Measurements from ENCODE around the gene BTG3.

BTG3 gene

DNA sequence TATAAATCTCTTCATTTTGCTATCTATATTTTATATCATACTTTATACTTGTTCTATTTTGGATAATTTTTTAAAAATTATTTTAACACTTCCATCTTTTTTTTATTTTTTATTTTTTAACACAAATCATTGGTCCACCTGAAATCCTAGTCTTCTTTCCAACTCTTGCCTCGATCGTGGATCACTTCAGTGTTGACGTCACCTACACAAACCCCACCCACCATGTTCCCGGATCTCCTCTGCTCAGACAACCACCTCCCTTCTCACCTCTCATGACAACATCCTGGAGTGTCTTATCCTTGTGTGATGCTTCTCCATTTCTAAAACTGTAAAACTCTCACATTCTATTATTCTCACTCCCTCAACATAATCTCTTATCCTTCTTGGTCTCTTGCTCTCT lies 34.1 kb upstream of the BTG3 start:
- Histone ChIP-seq H3K4me2 (ENCODE audit: low read length) (no peak overlapping the region), H3K79me1 (ENCODE audit: low read length) (no peaks in the 10 kb centered on the region), H3K27me3 (ENCODE audit: insufficient read depth, low read length, poor library complexity) (no peaks in the 10 kb centered on the region), H3K4ac (ENCODE audit: low read depth, low read length) (no peak overlapping the region), H3K27ac (ENCODE audit: low read depth, low read length) (no peak overlapping the region), H2BK120ac (ENCODE audit: low read depth, low read length) (no peak overlapping the region), H2BK5ac (ENCODE audit: low read length) (no peak overlapping the region), H4K8ac (ENCODE audit: low read depth, low read length) (no peak overlapping the region), H3K4me3 (ENCODE audit: low read length) (no peak overlapping the region), H3K79me2 (ENCODE audit: control insufficient read depth, insufficient read depth, low read length) (no peaks in the 10 kb centered on the region), H3K9ac (ENCODE audit: low read length) (no peak overlapping the region), H3K18ac (ENCODE audit: low read length) (no peak overlapping the region), H4K5ac (ENCODE audit: low read length) (no peak overlapping the region), H2AK5ac (ENCODE audit: low read length) (no peak overlapping the region), H3K23ac (ENCODE audit: low read length) (no peak overlapping the region), H3K36me3 (ENCODE audit: control insufficient read depth, insufficient read depth, low read length) (no peaks in the 10 kb centered on the region), H2BK15ac (replicated peaks; ENCODE audit: low read depth) (no peak overlapping the region), H3K56ac (ENCODE audit: low read length) (no peak overlapping the region), H3K4me1 (ENCODE audit: control insufficient read depth, low read depth, low read length) (no peaks in the 10 kb centered on the region)
- WGBS (ENCODE audit: extremely low coverage, insufficient coverage, low lambda C conversion rate): no CpG with 5 or more reads among the region's 4 CpGs
- DNase-seq: no peak

DNA sequence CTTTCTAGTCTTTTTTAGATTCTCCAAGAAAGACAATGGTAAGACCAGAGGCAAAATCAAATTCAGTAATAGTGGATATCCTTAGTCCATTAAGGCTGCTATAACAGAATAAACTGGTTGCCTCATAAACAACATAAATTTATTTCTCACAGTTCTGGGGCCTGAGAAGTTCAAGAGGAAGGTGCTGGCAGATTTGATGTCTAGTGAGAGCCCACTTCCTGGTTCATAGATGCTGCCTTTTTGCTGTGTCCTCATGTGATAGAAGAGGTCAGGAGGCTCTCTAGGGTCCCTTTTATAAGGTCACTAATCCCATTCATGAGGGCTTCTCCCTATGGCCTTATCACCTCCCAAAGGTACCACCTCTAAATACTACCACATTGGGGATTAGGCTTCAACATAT lies 31.5 kb upstream of the BTG3 start:
- Histone ChIP-seq H3K79me1 (ENCODE audit: low read length) (no peaks in the 10 kb centered on the region), H3K4me2 (ENCODE audit: low read length) (no peak overlapping the region), H2BK120ac (ENCODE audit: low read depth, low read length) (no peak overlapping the region), H3K9ac (ENCODE audit: low read length) (no peak overlapping the region), H3K27me3 (ENCODE audit: insufficient read depth, low read length, poor library complexity) (no peaks in the 10 kb centered on the region), H3K79me2 (ENCODE audit: control insufficient read depth, insufficient read depth, low read length) (no peaks in the 10 kb centered on the region), H3K36me3 (ENCODE audit: control insufficient read depth, insufficient read depth, low read length) (no peaks in the 10 kb centered on the region), H3K4me1 (ENCODE audit: control insufficient read depth, low read depth, low read length) (no peaks in the 10 kb centered on the region), H3K18ac (ENCODE audit: low read length) (no peak overlapping the region), H3K23ac (ENCODE audit: low read length) (no peak overlapping the region), H3K56ac (ENCODE audit: low read length) (no peak overlapping the region), H2AK5ac (ENCODE audit: low read length) (no peak overlapping the region), H3K4me3 (ENCODE audit: low read length) (no peak overlapping the region), H3K27ac (ENCODE audit: low read depth, low read length) (no peak overlapping the region), H4K5ac (ENCODE audit: low read length) (no peak overlapping the region), H3K4ac (ENCODE audit: low read depth, low read length) (no peak overlapping the region), H4K8ac (ENCODE audit: low read depth, low read length) (no peak overlapping the region), H2BK5ac (ENCODE audit: low read length) (no peak overlapping the region), H2BK15ac (replicated peaks; ENCODE audit: low read depth) (no peak overlapping the region)
- no peak for DNase-seq

DNA sequence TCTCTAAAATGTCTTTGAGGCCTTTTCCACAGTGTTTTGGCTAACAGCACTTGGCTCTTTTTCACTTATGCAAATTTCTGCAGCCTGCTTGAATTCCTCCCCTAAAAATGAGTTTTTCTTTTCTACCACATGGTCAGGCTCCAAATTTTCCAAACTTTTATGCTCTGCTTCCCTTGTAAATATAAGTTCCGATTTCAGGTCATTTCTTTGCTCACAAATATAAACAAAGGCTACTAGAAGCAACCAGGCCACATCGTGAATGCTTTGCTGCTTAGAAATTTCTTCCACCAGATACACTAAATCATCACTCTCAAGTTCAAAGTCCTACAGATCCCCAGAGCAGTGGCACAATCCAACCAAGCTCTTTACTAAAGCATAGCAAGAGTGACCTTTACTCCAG lies 28.1 kb upstream of the BTG3 start:
- Histone ChIP-seq H2BK120ac (ENCODE audit: low read depth, low read length) (no peak overlapping the region), H3K36me3 (ENCODE audit: control insufficient read depth, insufficient read depth, low read length) (no peaks in the 10 kb centered on the region), H3K27ac (ENCODE audit: low read depth, low read length) (no peak overlapping the region), H3K9ac (ENCODE audit: low read length) (no peak overlapping the region), H3K4ac (ENCODE audit: low read depth, low read length) (no peak overlapping the region), H3K18ac (ENCODE audit: low read length) (no peak overlapping the region), H3K79me1 (ENCODE audit: low read length) (no peaks in the 10 kb centered on the region), H3K4me3 (ENCODE audit: low read length) (no peak overlapping the region), H3K23ac (ENCODE audit: low read length) (no peak overlapping the region), H3K27me3 (ENCODE audit: insufficient read depth, low read length, poor library complexity) (no peaks in the 10 kb centered on the region), H3K56ac (ENCODE audit: low read length) (no peak overlapping the region), H3K4me1 (ENCODE audit: control insufficient read depth, low read depth, low read length) (no peaks in the 10 kb centered on the region), H4K5ac (ENCODE audit: low read length) (no peak overlapping the region), H3K4me2 (ENCODE audit: low read length) (no peak overlapping the region), H2AK5ac (ENCODE audit: low read length) (no peak overlapping the region), H2BK15ac (replicated peaks; ENCODE audit: low read depth) (no peak overlapping the region), H2BK5ac (ENCODE audit: low read length) (no peak overlapping the region), H3K79me2 (ENCODE audit: control insufficient read depth, insufficient read depth, low read length) (no peaks in the 10 kb centered on the region), H4K8ac (ENCODE audit: low read depth, low read length) (no peak overlapping the region)
- DNase-seq: no peak
- WGBS (ENCODE audit: extremely low coverage, insufficient coverage, low lambda C conversion rate): no CpG with 5 or more reads among the region's 2 CpGs

DNA sequence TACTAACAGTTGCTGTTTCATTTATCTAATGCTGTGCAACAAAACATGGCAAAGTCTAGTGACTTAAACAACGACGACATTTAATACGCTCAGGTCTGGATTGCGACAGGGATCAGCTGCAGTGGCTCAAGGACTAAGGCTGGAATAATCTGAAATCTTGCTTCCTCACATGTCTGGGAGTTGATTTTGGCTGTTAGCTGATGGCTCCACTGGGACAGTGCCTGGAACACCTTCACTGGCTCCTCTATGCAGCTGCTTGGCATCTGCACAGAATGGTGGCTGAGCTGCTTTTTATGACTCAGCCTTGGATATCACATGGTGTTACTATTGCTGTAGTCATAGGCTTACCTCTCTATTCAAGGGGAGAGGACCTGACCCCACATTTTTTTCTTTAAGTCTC lies 24.0 kb upstream of the BTG3 start:
- Histone ChIP-seq H3K9ac (ENCODE audit: low read length) (no peak overlapping the region), H2AK5ac (ENCODE audit: low read length) (no peak overlapping the region), H3K4me1 (ENCODE audit: control insufficient read depth, low read depth, low read length) (no peaks in the 10 kb centered on the region), H2BK5ac (ENCODE audit: low read length) (no peak overlapping the region), H3K79me2 (ENCODE audit: control insufficient read depth, insufficient read depth, low read length) (no peaks in the 10 kb centered on the region), H3K18ac (ENCODE audit: low read length) (no peak overlapping the region), H2BK120ac (ENCODE audit: low read depth, low read length) (no peak overlapping the region), H4K5ac (ENCODE audit: low read length) (no peak overlapping the region), H2BK15ac (replicated peaks; ENCODE audit: low read depth) (no peak overlapping the region), H3K27me3 (ENCODE audit: insufficient read depth, low read length, poor library complexity) (no peaks in the 10 kb centered on the region), H3K79me1 (ENCODE audit: low read length) (no peaks in the 10 kb centered on the region), H3K4me3 (ENCODE audit: low read length) (no peak overlapping the region), H3K4me2 (ENCODE audit: low read length) (no peak overlapping the region), H3K23ac (ENCODE audit: low read length) (no peak overlapping the region), H4K8ac (ENCODE audit: low read depth, low read length) (no peak overlapping the region), H3K56ac (ENCODE audit: low read length) (no peak overlapping the region), H3K4ac (ENCODE audit: low read depth, low read length) (no peak overlapping the region), H3K36me3 (ENCODE audit: control insufficient read depth, insufficient read depth, low read length) (no peaks in the 10 kb centered on the region), H3K27ac (ENCODE audit: low read depth, low read length) (no peak overlapping the region)
- WGBS (ENCODE audit: extremely low coverage, insufficient coverage, low lambda C conversion rate): no CpG with 5 or more reads among the region's 4 CpGs
- no peak for DNase-seq

DNA sequence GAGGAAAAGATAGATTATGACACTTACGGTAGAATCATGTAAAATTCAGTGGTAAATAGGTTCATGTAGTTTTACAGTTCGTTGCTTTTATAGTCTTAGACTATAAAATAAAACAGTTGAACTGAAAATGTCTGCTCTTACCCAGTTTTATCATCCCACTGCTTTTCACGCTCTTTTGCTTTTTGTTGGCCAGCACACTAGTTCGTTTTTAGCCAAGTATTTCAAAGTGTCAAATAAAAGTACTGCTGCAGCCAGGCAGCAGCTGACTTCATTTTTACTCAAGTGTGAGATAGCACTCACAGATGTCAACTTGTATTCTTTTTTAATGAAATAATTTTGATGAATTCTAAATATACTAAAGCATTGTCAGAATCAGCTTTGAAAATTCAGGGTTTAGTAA lies 18.5 kb upstream of the BTG3 start:
- WGBS (ENCODE audit: extremely low coverage, insufficient coverage, low lambda C conversion rate): no CpG with 5 or more reads among the region's 4 CpGs

DNA sequence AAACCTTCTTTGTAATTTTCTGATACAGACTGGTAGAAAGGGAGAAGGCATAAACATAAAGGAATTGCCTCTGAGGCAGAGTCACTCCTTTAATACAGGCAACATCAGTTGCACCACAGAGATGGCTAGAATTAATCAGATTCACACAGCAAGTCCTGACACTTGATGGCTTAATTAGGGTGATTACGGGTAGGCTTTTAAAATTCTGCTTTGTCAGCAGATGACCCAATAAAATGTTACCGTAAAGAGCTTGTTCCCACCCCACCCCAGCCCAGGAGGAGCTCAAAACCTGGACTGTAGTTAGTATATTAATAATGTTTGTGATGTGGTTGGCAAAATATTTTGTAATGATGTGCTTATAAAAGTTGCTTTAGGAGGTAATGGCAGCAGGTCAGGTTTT lies 9.3 kb upstream of the BTG3 start:
- Histone ChIP-seq H4K5ac (ENCODE audit: low read length) (no peak overlapping the region), H3K9ac (ENCODE audit: low read length) (no peak overlapping the region)

More for the DNA sequence above, 18.5 kb upstream of the BTG3 start:
- no peak overlapping the region for H4K5ac ChIP-seq (ENCODE audit: low read length)
- H4K8ac ChIP-seq (ENCODE audit: low read depth, low read length): no peak overlapping the region
- H3K18ac ChIP-seq (ENCODE audit: low read length): no peak overlapping the region
- H3K36me3 ChIP-seq (ENCODE audit: control insufficient read depth, insufficient read depth, low read length): no peaks in the 10 kb centered on the region
- no peaks in the 10 kb centered on the region for H3K79me2 ChIP-seq (ENCODE audit: control insufficient read depth, insufficient read depth, low read length)
- no peak overlapping the region for H2BK120ac ChIP-seq (ENCODE audit: low read depth, low read length)
- no peak overlapping the region for H3K56ac ChIP-seq (ENCODE audit: low read length)
- H3K79me1 ChIP-seq (ENCODE audit: low read length): no peaks in the 10 kb centered on the region
- H3K4ac ChIP-seq (ENCODE audit: low read depth, low read length): no peak overlapping the region
- no peak overlapping the region for H3K23ac ChIP-seq (ENCODE audit: low read length)
- H3K27ac ChIP-seq (ENCODE audit: low read depth, low read length): no peak overlapping the region
- no peaks in the 10 kb centered on the region for H3K4me1 ChIP-seq (ENCODE audit: control insufficient read depth, low read depth, low read length)
- no peak overlapping the region for H3K4me3 ChIP-seq (ENCODE audit: low read length)
- no peak overlapping the region for H2BK5ac ChIP-seq (ENCODE audit: low read length)
- DNase-seq: no peak
- no peak overlapping the region for H2AK5ac ChIP-seq (ENCODE audit: low read length)
- no peak overlapping the region for H3K4me2 ChIP-seq (ENCODE audit: low read length)
- H2BK15ac ChIP-seq (replicated peaks; ENCODE audit: low read depth): no peak overlapping the region
- no peak overlapping the region for H3K9ac ChIP-seq (ENCODE audit: low read length)
- H3K27me3 ChIP-seq (ENCODE audit: insufficient read depth, low read length, poor library complexity): no peaks in the 10 kb centered on the region

More for the DNA sequence above, 9.3 kb upstream of the BTG3 start:
- H3K79me1 ChIP-seq (ENCODE audit: low read length): no peaks in the 10 kb centered on the region
- no peak overlapping the region for H3K4me2 ChIP-seq (ENCODE audit: low read length)
- no peak overlapping the region for H4K8ac ChIP-seq (ENCODE audit: low read depth, low read length)
- H3K4me1 ChIP-seq (ENCODE audit: control insufficient read depth, low read depth, low read length): no peaks in the 10 kb centered on the region
- no peak overlapping the region for H2AK5ac ChIP-seq (ENCODE audit: low read length)
- no peaks in the 10 kb centered on the region for H3K36me3 ChIP-seq (ENCODE audit: control insufficient read depth, insufficient read depth, low read length)
- no CpG with 5 or more reads among the region's 2 CpGs for WGBS (ENCODE audit: extremely low coverage, insufficient coverage, low lambda C conversion rate)
- H3K56ac ChIP-seq (ENCODE audit: low read length): no peak overlapping the region
- no peak overlapping the region for H2BK5ac ChIP-seq (ENCODE audit: low read length)
- H2BK120ac ChIP-seq (ENCODE audit: low read depth, low read length): no peak overlapping the region
- no peak overlapping the region for H3K4ac ChIP-seq (ENCODE audit: low read depth, low read length)
- no peaks in the 10 kb centered on the region for H3K79me2 ChIP-seq (ENCODE audit: control insufficient read depth, insufficient read depth, low read length)
- no peak overlapping the region for H2BK15ac ChIP-seq (replicated peaks; ENCODE audit: low read depth)
- H3K27me3 ChIP-seq (ENCODE audit: insufficient read depth, low read length, poor library complexity): no peaks in the 10 kb centered on the region
- H3K27ac ChIP-seq (ENCODE audit: low read depth, low read length): no peak overlapping the region
- DNase-seq: no peak
- H3K18ac ChIP-seq (ENCODE audit: low read length): no peak overlapping the region
- H3K4me3 ChIP-seq (ENCODE audit: low read length): no peak overlapping the region
- H3K23ac ChIP-seq (ENCODE audit: low read length): no peak overlapping the region

Measured in mesendoderm (in vitro differentiated cells).